ENCODE results near the gene ERBB4. TPM values are rescaled to one million over a fixed set of nuclear protein-coding genes. Genes with fewer than 3 reads are reported as not detected.
"Not testable (repeated sequence)": the region's sequence is repeated elsewhere in the genome, so short reads cannot be mapped to it uniquely, and the experiment has no call there.

The ERBB4 gene
- total RNA-seq, 2 experiments from 2014 or later, result not detected

- H3K9me2 ChIP-seq (ENCODE audit: insufficient read depth, low read length), result no peaks in the 10 kb centered on the region
- no peaks in the 10 kb centered on the region for H3K79me2 ChIP-seq (ENCODE audit: insufficient read depth, low read depth, low read length)
- H3K4me2 ChIP-seq (ENCODE audit: low read length), result no peak overlapping the region
- no peak overlapping the region for H2AFZ ChIP-seq (ENCODE audit: low read length)
- intact Hi-C loops (cut with micrococcal nuclease; ENCODE audit: unreplicated experiment), result no loop called here
- H3K9me3 ChIP-seq (ENCODE audit: low read length), result no peaks in the 10 kb centered on the region
- no peaks in the 10 kb centered on the region for H3K36me3 ChIP-seq (ENCODE audit: insufficient read depth, low read length)
- no peak overlapping the region for H3K4me3 ChIP-seq (ENCODE audit: low read depth, low read length, poor library complexity, severe bottlenecking)
- no peaks in the 10 kb centered on the region for H4K20me1 ChIP-seq (ENCODE audit: insufficient read depth, low read length)
- no peak overlapping the region for H3K27ac ChIP-seq (ENCODE audit: low read depth, low read length, poor library complexity, severe bottlenecking)
- ChIA-PET POLR2A (no interaction called here), CTCF (ENCODE audit: unreplicated experiment) (no interaction called here)
- no peak for DNase-seq (ENCODE audit: low spot score)
- no peaks in the 10 kb centered on the region for H3K4me1 ChIP-seq (ENCODE audit: insufficient read depth, low read length, poor library complexity, severe bottlenecking)
- TF ChIP-seq EZH2phosphoT487 (IDR thresholded peaks at IDR 0.05; ENCODE audit: borderline replicate concordance, low read depth, low read length), result no peak
- TF ChIP-seq CTCF (conservative IDR thresholded peaks at IDR 0.05; ENCODE audit: low read length), result no peak
- BruUV-seq (replicated peaks), result no TSS peak
These were observed 523.0 kb downstream of the ERBB4 start for GRCh38 chr2:212015588-212015987.

- POLR2A ChIA-PET, result interaction anchor here (0.8 kb wide), 1 partner anchor 70 kb away, joined by 4 read pairs; no protein-coding TSS in a partner anchor
- no peak for TF ChIP-seq CTCF (conservative IDR thresholded peaks at IDR 0.05; ENCODE audit: low read length)
- TF ChIP-seq EZH2phosphoT487 (IDR thresholded peaks at IDR 0.05; ENCODE audit: borderline replicate concordance, low read depth, low read length), result no peak
- no TSS peak for BruUV-seq (replicated peaks)
- no peak for DNase-seq (ENCODE audit: low spot score)
- no peaks in the 10 kb centered on the region for H4K20me1 ChIP-seq (ENCODE audit: insufficient read depth, low read length)
- CTCF ChIA-PET (ENCODE audit: unreplicated experiment), result no interaction called here
- no peak overlapping the region for H3K27ac ChIP-seq (ENCODE audit: low read depth, low read length, poor library complexity, severe bottlenecking)
- no peaks in the 10 kb centered on the region for H3K9me2 ChIP-seq (ENCODE audit: insufficient read depth, low read length)
- H3K79me2 ChIP-seq (ENCODE audit: insufficient read depth, low read depth, low read length), result no peaks in the 10 kb centered on the region
- H3K9me3 ChIP-seq (ENCODE audit: low read length), result no peaks in the 10 kb centered on the region
- no peak overlapping the region for H3K4me2 ChIP-seq (ENCODE audit: low read length)
- no peak overlapping the region for H3K4me3 ChIP-seq (ENCODE audit: low read depth, low read length, poor library complexity, severe bottlenecking)
- H2AFZ ChIP-seq (ENCODE audit: low read length), result no peak overlapping the region
- no peaks in the 10 kb centered on the region for H3K4me1 ChIP-seq (ENCODE audit: insufficient read depth, low read length, poor library complexity, severe bottlenecking)
- intact Hi-C loops (cut with micrococcal nuclease; ENCODE audit: unreplicated experiment), result no loop called here
- no peaks in the 10 kb centered on the region for H3K36me3 ChIP-seq (ENCODE audit: insufficient read depth, low read length)
These were observed 525.0 kb downstream of the ERBB4 start for GRCh38 chr2:212013626-212014025.

- BruUV-seq (replicated peaks); H3K79me2 ChIP-seq (ENCODE audit: insufficient read depth, low read depth, low read length); intact Hi-C loops (cut with micrococcal nuclease; ENCODE audit: unreplicated experiment); H4K20me1 ChIP-seq (ENCODE audit: insufficient read depth, low read length); H3K36me3 ChIP-seq (ENCODE audit: insufficient read depth, low read length); H2AFZ ChIP-seq (ENCODE audit: low read length); H3K9me2 ChIP-seq (ENCODE audit: insufficient read depth, low read length); POLR2A ChIA-PET; H3K4me1 ChIP-seq (ENCODE audit: insufficient read depth, low read length, poor library complexity, severe bottlenecking); H3K4me2 ChIP-seq (ENCODE audit: low read length); H3K27ac ChIP-seq (ENCODE audit: low read depth, low read length, poor library complexity, severe bottlenecking); H3K9me3 ChIP-seq (ENCODE audit: low read length); CTCF ChIA-PET (ENCODE audit: unreplicated experiment); H3K4me3 ChIP-seq (ENCODE audit: low read depth, low read length, poor library complexity, severe bottlenecking); DNase-seq (ENCODE audit: low spot score): not testable (repeated sequence)
These were observed 528.3 kb downstream of the ERBB4 start for GRCh38 chr2:212010305-212010704.
